Endothelial cell of hepatic sinusoid (primary cell): ENCODE measurements around the gene LAMC3.

Source experiments
- in situ Hi-C: cut with HindIII; loops from 2 replicates; pipeline ENCODE4 v1.10.0; 2017; ENCODE audit warnings: low sequenced_read_pairs

The LAMC3 gene

GRCh38 chr9:131065599-131065998 lies 56.6 kb downstream of the LAMC3 start:
- in situ Hi-C loops = no loop called here

- in situ Hi-C loops = no loop called here
Measured at GRCh38 chr9:131067625-131068024, 58.7 kb downstream of the LAMC3 start.

DNA sequence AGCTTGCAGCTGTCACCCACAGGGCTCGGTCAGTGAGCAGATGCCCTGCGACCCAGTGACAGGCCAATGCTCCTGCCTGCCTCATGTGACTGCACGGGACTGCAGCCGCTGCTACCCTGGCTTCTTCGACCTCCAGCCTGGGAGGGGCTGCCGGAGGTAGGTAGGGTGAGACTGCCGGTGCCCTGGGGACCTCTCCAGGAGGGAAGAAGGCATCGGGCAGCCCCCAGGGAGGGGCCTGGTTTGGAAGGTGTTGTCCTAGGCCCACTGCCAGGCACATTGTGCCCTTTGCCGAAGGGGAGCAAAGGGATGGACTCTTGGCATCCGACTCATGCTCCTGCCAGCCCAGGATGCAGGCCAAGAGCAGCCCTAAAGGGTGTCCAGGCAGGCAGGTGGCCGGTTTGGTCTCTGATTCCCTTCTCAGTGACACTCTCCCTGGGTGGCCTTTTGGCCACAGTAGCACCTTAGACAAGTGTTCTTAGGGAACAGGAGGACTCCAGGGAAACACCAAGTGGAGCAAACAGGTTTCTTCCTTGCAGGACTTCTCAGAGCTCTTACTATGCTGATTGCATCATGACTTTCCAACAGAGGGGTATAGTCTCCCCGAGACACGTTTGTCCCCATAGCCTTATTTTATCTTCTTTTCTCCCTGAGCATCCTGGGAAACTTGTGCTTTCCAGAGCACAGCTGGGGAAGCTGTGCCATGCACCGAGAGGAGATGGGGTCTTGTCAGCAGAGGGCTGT lies 59.3 kb downstream of the LAMC3 start:
- in situ Hi-C loops = no loop called here

DNA sequence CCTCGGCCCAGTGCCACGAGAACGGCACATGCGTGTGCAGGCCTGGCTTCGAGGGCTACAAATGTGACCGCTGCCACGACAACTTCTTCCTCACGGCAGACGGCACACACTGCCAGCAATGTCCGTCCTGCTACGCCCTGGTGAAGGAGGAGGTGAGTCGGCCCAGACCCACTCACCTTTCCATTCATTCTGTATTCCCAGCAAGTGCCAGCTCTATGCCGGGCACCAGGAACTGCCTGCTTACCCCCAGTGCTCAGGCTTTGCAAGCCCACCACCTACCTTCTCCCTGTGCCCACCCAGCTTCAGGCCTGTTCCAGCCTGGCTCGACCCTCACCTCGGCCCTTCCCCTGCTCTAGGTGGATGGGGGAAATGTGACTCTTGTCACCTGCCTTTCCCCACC lies 60.7 kb downstream of the LAMC3 start:
- in situ Hi-C loops = no loop called here

GRCh38 chr9:131072107-131072870 lies 63.3 kb downstream of the LAMC3 start:
- in situ Hi-C loops = no loop called here

- in situ Hi-C loops = no loop called here
Measured at GRCh38 chr9:131072871-131073237, 63.9 kb downstream of the LAMC3 start.

DNA sequence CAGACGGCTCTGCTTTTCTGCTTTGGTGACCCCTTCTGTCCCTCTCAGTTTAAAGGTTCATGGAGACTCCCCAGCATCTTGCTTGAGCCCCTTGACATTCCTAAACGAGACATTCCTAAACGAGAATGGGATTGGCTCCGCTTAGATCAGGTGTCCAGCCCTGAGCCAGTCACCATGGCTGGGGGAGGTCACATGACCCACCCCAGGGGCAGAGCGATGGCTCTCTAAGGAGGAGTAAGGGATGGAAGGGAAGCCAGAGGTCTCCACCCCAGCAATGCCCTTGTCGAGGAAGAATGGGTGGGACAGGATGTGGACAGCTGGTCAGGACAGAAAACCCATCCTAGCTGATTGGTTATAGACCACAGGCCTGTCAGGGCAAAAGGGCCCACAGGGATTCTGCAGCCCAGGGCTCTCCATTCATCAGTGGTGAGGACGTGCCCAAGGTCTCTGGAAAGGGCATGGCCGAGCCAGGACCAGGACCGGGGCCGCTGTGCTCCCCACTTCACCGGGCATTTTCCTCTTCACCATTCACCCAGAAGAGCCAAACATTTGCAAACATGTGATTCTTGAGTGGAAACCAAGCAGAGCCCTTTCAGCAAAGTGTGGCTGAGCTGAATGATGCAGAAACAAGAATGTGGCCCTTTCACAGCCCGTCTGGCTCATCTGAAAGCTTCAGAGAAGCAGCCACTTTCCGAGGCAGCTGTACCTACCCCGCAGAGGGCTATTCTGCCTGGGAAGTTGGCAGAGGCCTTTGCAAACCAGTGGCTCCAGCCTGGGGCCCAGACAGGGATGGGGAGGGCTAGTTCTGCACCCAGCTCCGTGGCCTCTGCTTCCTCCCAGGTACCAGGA lies 67.6 kb downstream of the LAMC3 start:
- in situ Hi-C loops = no loop called here

- in situ Hi-C loops = no loop called here
Measured at GRCh38 chr9:131078427-131079366, 69.7 kb downstream of the LAMC3 start.

GRCh38 chr9:131080589-131080988 lies 71.6 kb downstream of the LAMC3 start:
- in situ Hi-C loops = no loop called here

DNA sequence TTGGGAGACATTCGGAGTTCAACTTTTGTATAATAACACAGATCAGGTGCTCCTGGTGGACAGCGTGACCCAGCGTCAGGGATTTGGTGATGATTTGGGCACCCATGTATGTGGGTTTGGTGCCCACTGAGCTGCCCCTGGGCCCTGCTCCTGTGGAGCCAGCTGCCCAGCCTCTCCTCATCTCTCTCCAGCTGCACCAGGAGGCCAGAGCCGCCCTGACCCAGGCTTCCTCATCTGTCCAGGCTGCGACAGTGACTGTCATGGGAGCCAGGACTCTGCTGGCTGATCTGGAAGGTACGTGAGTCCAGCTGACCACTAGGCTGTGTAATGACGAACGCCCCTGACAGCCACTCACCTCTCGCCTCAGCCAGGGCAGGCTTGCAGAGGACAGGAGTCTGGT lies 72.9 kb downstream of the LAMC3 start:
- in situ Hi-C loops = no loop called here

- in situ Hi-C loops = no loop called here
Measured at GRCh38 chr9:131082774-131083512, 74.0 kb downstream of the LAMC3 start.

DNA sequence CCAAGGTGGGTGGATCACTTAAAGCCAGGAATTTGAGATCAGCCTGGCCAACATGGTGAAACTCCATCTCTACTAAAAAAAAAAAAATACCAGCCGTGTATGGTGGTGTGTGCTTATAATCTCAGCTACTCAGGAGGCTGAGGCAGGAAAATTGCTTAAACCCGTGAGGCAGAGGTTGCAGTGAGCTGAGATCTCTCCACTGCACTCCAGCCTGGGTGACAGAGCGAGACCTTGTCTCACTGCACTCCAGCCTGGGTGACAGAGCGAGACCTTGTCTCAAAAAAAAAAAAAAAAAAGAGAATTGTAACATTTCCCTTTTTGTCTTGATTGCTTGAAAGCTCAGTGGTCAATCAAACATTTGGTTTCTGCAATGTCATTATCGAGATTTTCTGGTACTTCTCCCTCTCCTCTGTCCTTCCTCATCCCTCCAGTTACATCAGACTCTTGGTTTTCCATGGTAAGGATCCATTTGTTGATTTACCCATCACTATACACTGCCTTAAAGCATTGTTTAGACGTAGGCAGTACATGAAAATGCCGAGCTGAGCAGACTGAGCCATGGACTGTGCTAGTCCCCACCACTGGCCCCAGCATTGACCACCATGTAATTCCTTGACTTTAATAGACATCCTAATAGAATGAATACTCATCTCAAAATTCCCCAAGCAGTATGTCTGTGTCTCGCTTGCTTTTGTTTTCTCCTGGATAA lies 75.8 kb downstream of the LAMC3 start:
- in situ Hi-C loops = no loop called here

GRCh38 chr9:131085370-131086122 lies 76.6 kb downstream of the LAMC3 start:
- in situ Hi-C loops = no loop called here

DNA sequence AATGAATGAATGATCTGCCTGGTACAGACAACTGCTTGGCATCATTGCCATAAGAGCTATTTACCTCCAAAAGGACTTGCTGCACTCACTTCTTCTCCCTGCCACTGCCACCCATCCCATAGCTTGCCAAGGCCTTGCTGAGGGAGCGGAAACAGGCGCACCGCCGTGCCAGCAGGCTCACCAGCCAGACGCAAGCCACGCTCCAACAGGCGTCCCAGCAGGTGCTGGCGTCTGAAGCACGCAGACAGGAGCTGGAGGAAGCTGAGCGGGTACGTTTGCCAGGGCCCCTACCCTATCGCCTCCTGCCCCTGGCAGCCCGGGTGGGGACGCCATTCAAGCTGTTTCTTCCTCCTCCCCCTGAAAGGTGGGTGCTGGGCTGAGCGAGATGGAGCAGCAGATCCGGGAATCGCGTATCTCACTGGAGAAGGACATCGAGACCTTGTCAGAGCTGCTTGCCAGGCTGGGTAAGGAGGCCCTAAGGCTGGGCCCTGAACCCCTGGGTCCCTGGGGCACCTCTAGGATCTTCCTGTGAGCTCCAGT lies 78.5 kb downstream of the LAMC3 start:
- in situ Hi-C loops = no loop called here

- in situ Hi-C loops = loop anchor here (10.0 kb wide), 1 partner anchor 55 kb away; no protein-coding TSS in a partner anchor
Measured at GRCh38 chr9:131090025-131090787, 81.2 kb downstream of the LAMC3 start.

- in situ Hi-C loops = loop anchor here (10.0 kb wide), 1 partner anchor 57 kb away; no protein-coding TSS in a partner anchor
Measured at GRCh38 chr9:131091352-131091992, 82.5 kb downstream of the LAMC3 start.

- in situ Hi-C loops = loop anchor here (10.0 kb wide), 1 partner anchor 57 kb away; no protein-coding TSS in a partner anchor
Measured at GRCh38 chr9:131092030-131092429, 83.1 kb downstream of the LAMC3 start.
